SHP77 treated with DMSO at 0.1 percent for 48 hours (cell line): ENCODE measurements around the gene NPC1L1.
A peak's percentile ranks its signal among the peaks of the same experiment; 100 is the strongest.
"Not testable (repeated sequence)": the region's sequence is repeated elsewhere in the genome, so short reads cannot be mapped to it uniquely, and the experiment has no call there.

Experiments
- DNase-seq: peaks from one replicate; lab custom pipeline; 2025; lab: John Stamatoyannopoulos, UW

The NPC1L1 gene

DNA sequence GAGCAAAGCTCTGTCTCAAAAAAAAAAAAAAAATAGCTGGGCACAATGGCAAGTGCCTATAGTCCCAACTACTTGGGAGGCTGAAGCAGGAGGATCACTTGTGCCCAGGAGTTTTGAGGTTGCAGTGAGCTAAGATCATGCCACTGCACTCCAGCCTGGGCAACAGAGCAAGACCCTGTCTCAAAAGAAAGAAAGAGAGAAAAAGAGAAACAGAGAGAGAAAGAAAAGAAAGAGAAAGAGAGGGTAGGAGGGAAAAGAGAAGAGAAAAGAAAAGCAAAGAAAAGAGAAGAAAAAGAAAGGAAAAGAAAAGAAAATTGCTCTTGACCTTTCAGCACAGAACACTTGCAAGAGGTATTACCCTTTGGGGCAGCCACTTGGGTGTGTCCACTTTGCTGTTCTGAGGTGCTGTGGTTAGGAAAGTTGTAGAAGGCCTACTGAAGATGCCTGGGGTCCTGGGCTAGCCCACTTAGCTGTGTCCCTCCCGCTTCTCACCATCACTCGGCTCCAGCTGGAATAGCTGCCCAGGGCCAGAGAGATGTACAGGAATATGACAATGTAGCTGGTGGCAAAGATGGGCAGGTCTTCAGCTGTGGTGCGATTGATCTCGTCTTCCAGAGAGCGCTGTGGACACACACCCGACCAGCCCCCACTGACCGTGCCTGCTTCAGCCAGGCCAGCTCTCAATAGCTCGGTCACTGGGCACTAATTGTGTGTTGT, 5.6 kb downstream of the NPC1L1 start:
- DNase-seq = no peak

DNA sequence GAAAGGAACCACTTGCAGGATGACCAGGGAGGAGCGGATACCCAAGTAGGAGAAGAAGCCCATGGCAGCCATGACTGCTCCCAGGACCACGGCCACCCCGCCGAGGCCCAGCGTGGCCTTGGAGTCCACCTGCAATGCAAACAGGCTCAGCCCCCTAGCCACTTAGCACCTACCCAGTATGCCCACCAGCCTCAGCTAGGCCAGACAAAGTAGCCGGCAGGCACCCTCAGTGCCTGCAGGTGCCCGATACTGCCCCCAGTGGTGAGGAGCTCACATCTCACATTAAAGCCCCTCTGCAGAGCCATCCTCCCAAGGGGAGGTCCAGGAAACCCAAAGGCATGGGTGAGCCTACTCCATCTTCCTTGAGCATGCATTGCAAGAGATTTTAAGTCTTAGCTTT, 6.6 kb downstream of the NPC1L1 start:
- peak; percentile 49 for DNase-seq

DNA sequence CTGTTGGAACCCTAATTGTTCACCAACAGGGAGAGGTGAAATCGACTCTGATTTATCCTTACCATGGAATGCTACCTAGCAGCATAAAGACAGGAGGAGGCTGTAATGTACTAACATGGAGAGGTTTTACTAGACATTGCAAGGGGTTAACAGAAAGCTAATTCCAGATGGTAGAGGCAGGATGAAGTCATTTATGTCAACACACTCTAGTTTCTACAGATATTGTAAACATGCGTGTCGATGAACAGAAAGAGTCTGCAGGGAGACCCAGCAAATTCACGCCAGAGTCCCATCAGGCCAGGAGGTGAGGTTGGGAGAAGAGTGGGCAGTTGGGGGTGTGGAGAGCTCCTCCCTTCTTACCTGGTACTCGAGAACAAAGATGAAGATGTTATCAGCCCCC, 7.0 kb downstream of the NPC1L1 start:
- DNase-seq = peak; percentile 73

DNA sequence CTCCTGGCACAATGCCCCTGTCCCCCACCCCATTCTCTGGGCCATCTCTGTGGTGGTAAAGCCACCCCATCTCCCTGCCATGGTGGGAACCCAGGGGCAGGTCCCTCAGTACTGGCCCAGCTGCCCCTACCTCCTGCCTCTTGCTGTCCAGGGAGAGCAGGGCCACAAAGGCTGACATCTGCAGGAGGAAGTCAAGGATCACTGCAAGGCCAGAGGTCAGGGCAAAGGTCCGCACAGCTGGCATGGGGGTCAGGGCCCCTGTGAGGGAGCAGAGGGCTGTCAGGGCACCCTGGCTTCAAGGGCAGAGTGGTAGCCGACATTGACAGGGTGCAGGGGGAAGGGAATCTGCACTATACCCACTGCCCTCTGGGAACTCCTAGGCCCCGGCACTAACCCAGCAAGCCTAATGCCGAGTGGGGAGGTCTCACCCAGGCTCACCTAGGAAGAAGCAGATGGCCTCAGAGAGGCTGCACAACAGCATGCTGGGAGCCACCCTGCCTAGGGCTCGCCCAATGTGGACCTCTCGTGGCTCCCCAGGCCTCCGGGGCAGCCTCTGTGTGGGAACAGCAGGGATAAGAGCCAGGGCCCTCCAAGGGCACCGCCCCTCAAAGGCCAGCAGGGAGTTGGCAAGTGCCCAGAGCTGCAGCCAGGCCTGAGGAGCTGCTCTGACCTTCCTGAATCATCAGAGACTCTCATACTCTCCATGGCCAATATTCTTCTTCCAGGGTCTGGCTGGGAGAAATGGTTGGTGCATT, 7.7 kb downstream of the NPC1L1 start:
- DNase-seq = peak; percentile 73

DNA sequence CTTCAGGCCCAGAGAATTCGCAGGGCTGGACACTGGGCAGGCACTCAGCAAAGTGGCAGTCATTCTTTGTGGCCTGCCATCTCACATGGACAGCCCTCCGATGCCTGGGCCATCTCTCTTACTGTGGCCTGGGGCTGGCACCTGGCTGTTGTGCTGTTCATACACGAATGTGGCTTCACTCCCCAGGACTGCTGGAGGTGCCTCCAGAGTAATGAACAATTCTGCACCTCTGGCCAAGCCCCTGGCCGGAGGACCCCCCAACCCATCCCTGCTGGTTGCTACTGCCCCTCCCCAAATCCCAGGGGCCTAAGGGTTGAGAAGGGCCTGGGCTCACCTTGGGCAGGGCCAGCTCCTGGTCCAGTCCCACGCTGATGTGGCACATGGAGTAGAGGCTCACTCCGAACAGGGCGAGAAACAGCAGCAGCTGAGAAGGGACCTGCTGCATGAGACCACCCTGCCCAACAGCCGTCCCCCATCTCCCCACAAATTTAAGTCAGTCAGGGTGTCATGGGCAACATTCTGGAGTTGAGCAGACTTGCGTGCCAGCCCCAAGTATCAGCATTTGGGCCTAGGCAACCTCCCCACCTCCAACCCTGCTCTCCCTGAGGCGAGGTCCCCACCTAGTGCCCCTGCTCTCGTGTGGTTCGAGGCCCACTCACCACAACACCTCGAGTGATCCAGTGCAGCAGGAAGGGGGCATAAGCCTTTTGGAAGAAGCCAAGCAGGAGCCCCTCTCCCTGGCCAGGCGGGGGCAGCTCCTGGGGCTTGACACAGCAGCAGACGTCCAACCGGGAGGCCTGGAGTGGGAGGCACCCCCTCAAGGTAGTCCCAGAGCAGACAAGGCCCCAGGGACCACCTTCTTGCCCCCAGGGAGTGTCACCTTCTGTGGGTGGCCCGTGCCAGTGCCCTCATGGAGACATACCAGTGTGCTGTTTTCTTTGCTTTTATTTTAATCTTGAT, 9.4 kb downstream of the NPC1L1 start:
- DNase-seq = no peak

DNA sequence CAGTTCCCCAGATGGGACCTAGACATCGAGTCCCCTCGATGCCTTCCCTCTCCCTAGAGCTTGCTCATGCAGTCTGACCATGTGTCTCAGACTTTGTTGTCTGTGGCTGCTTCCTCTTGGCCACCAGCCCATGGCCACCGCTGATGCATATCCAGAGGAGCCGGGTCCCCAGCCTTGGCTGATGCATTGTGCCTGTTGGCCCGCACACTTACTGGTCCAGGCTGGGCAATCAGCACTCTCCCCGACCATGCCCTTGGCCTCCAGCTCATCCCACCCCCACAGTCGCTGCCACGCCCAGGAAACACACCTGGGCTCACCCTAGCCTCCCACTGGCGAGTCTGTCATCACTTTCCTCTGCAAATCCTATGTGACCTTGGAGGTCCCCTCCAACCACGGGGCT, 10.1 kb downstream of the NPC1L1 start:
- DNase-seq = no peak

DNA sequence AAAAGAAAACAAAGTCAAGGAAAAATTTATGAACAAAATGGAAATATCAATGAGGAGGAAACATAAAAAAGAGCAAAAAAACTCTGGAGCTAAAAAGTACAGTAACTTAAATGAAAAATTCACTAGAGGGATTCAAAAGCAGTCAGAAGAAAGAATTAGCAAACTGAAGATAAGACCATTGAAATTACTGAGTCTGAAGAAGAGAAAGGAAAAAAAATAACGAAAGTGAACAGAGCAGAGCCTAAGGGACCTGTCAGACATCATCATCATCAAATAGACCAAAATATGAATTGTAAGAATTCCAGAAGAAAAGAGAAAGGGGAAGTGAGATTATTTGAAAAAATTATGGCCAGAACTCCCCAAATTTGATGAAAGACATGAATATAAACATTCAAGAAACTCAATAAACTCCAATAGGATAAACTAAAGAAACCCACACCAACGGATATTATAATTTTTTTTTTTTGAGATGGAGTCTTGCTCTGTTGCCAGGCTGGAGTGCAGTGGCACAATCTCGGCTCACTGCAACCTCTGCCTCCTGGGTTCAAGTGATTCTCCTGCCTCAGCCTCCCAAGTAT, 16.2 kb downstream of the NPC1L1 start:
- no peak for DNase-seq

DNA sequence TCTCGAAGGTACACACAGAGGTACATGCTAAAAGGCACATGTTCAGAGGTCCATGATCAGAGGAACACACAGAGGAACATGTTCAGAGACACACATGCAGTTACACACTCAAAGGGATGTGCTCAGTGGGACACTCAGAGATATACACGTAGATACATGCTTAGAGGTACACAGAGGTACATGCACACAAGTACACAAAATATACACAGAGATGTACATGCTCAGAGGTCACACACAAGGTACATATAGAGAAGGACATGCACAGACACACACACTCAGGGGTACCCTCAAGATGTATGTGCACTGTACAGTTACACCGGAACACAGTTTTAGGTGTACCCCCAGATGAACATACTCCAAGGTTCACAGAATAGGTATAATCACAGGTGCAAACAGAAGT, 18.8 kb downstream of the NPC1L1 start:
- DNase-seq = no peak

DNA sequence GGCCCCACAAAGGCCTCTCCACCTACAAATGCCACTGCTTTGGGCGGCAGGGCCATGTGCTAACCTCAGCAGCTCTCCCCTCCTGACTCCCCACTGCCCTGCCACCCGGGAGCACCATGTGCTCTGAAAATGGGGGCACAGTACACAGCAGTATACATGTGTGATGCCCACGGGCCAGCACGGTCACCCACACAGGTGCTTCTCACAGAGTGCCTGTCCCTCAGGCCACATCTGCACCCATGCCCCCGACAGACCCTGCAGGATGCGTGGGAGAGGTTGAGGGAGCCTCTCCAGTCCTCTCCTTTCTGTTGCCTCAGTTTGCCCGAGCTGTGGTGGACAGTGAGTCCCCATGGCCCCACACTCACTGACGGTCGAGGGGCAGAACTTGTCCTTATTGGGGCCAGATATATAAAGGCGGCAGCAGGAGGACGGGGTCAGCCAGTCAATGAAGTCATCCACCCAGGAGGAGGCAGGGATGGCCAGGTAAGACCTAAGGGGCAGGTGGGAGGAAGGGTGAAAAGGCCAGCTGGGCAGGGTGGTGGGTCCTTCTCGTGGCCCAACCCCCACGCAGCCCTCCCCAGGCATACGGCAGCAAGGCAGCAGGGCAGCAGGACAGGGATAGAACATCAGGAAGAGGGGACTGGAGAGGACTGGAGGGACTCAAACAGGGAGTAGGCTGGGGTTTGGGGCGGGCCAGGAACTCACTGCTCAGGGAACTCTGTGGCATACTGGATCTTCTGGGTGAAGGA, 19.6 kb downstream of the NPC1L1 start:
- no peak for DNase-seq

DNA sequence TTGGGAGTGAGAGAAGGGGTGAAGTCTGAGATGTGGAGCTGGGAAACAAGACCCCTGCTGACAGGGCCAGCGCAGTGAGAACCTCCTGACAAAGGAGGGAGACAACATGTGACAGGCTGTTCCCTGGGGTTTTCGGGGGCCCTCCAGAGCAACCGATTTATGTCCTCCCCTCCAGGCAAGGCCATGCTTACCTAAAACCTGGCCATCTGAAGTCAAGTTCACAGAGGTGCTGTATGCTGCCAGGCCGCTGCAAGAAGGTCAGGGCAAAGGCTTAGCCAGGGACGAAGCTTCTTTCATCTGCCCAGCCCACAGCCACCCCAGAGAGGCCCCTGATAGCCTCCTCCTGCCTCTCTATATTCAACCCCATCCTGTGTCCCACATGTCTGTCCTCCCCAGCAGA, 20.6 kb downstream of the NPC1L1 start:
- no peak for DNase-seq

DNA sequence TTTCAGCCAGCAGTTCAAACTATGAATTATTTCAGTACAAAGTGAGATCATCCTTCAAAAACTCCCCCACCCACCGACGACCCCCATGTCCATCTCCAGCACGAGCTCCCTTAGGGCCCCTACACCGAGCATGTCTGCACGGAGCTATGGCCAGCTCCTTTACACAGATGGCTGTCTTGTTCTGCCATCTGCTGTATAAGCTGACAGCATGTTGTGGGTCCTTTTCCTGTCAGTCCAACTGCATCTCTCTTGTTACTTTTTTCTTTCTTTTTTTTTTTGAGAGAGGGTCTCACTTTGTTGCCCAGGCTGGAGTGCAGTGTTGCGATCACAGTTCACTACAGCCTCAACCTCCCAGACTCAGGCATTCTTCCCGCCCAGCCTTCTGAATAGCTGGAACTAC, 21.6 kb downstream of the NPC1L1 start:
- DNase-seq = no peak

DNA sequence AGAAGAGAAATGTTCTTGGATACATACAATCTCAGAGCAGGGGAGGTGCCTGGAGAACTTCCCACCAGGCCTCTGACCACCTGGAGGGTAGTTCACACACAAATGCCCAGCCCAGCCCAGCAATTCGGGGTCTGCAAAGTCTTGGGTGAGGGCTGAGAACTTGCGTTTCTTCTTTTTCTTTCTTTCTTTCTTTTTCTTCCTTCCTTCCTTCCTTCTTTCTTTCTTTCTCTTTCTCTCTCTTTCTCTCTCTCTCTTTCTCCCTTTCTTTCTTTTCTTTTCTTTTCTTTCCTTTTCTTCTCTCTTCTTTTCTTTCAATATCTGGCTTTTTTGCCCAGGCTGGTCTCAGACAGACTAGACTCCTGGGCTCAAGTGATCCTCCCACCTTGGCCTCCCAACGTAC, 22.4 kb downstream of the NPC1L1 start:
- DNase-seq = no peak

DNA sequence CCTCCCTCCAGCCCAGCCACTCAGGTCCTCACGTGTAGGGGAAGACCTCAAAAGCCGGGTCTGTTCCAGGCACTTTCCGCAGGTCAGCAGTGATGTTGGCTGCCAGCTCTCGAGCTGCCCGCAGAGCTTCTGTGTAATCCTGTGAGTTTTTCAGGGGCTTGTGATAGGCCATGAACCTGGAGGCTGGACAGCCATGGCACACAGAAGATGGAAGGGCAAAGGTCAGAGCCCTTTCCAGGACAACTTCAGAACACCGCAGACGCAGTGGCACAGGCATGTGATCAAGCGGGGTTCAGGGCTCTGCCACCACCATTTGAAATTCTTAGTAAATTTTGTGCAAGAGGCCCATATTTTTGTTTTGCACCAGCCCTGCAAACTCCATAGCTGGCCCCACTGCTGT, 24.0 kb downstream of the NPC1L1 start:
- no peak for DNase-seq

DNA sequence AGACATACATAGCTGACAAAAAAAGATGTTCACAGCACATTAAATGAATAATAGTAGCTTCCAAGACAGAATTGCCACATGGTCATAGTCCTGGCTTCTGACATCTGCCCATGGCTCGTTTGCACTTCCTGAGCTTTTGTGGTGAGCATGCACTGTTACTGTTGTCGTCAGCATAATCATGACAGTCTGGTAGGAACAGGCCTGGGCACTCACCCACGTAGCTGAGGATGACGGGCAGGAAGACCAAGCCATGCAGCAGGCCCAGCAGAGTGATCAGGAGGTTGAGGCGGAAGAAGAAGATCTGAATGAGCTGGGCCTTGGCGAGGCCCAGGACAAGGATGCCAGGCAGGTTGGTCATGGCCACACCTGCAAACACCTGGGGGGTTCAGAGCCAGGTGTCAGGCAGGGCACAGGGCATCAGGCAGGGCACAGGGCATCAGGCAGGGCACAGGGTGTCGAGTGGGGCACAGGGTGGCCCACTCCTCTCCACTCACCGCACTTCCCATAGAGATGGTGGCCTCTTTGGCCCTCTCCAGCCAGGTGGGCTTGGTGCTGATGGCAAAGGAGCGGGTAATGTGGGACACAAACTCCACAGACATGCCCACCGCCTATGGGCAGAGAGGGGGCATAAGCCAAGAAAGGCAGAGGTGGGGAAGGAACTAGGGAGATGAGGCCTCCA, 25.4 kb downstream of the NPC1L1 start:
- no peak for DNase-seq

DNA sequence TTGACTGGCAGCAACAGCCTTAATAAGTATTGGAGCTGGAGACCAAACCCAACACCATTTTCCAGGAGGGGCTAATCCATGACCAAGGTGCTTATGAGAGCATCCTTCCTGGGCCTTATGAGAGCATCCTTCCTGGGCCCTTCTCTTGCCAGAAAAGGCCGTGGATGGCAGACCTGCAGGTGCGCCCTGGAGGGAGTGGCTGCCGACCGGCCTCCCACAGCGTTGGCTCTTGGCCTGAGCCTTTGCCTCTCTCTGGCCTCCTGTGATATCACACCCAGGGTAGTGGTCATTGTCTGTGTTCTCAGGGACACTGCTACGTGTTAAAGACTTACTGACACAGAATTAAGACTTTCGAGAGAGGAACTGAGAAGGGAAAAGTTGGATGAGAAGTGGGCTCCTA, 28.4 kb downstream of the NPC1L1 start:
- DNase-seq = no peak

DNA sequence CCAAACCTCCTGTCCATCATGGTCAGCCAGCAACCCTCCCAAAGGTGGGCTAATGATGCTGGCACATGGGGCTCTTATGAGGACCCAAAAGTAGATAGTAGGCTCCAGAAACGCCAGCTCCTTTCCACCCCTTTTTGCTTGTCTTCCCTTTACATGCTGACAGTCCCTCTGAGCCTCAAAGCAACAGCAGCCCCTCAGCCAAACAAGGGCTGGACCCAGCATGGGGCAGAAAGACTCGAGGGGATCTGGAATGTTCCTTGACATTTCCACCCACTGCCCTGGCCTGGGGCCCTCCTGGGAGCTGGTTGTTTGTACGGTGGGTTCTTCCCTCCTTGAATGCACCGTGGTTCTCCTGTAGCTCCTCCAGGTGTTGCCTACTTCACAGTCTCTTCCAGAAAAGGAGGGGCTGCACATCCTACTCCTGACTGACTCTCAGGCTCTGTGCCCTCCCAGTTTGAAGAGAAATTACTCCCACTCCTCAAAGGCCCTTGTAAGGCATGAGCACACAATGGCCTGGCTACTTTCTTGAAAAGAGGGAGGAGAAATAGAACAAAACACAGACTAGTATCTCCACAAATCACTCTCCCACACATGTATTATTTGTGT, 29.2 kb downstream of the NPC1L1 start:
- DNase-seq = no peak

DNA sequence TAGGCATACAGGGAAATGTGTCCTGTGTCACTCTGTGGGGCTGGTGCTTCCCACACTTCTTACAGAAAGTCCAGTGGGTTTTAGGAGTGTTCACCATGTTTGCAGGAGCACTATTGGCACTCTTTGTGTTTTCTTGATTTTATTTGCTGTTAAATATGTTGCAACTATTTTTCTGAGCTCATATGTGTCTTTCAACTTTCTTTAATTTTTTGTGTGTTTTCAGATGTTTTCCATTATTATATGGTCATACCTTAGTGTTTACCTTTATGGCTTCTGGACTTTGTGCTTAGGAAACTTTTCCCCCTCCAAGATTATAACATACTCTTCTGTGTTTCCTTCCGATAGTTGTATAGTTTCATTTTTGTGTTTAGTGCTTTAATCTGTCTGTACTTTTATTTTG, 29.9 kb downstream of the NPC1L1 start:
- no peak for DNase-seq

DNA sequence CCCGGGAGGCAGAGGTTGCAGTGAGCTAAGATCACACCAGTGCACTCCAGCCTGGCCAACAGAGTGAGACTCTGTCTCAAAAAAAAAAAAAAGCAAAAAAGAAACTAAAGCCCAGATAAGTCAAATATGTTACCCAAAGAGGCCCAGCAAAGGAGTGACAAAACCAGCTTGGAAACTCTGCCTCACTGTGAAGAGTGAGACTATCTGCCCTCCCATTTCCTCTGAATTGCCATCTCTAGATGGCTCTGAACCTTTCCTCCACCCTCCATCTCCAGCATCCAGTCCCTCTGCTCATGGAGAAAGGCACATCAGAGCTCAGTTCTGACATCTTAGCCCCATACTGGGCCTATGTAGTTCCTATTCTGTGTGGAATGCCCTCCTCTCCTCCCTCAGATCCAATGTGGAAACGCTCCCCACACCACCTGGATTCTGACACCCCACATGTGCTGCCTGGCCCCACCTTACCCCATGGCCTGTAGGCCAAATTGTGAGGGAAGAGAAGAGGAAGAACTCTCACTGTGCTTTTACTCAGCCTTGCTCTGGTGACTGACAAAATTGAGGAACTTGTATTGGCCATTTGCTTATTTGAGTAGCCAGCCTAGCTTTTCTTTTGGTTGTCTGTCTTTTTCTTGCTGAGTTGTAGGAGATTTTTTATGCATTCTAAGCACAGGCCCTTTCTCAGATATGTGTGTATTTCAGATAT, 32.7 kb downstream of the NPC1L1 start:
- DNase-seq = no peak

DNA sequence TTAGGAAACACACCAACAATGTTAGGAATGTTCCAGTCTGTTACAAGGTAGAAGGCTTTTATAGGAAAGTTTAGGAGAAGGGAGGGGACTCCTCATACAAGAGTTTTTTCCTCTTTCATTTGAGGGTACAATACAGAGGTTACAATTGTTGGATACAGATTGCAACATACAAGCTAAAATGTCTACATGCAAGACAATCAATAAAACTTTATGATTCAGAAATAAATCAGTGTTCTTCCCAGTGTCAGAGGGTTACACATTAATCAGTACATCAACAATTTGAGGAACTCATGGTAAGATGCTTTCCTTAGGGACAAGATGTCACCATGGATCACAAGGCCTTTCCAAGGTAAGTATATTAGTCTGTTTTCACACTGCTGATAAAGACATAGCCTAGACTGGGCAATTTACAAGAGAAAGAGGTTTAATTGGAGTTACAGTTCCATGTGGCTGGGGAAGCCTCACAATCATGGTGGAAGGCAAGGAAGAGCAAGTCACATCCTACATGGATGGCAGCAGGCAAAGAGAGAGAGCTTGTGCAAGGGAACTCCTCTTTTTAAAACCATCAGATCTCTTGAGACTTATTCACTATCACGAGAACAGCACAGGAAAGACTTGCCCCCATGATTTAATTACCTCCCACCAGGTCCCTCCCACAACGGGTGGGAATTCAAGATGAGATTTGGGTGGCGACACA, 34.4 kb downstream of the NPC1L1 start:
- not testable (repeated sequence) for DNase-seq
